Epithelial cell of proximal tubule (primary cell): ENCODE data around the gene MAG. TPM values are rescaled to one million over a fixed set of nuclear protein-coding genes. Genes with fewer than 3 reads are reported as not detected.

Source experiments
- DNase-seq: peaks from one replicate; pipeline ENCODE4 v3.0.0-alpha.2; 2011; ENCODE audit warnings: low read depth
- H3K4me3 ChIP-seq: 2 replicates; pipeline ENCODE4 v1.5.1; 2011; ENCODE audit warnings: low read depth, mild to moderate bottlenecking, low read length
- CTCF ChIP-seq: conservative IDR thresholded peaks from 2 replicates; pipeline ENCODE4 v1.5.1; 2012; ENCODE audit warnings: low read depth, mild to moderate bottlenecking, low read length
- total RNA-seq: library from RNA; depleted of rRNA; stranded (reverse); fragments of >200 nt; gene quantifications from 2 replicates; pipeline ENCODE4 v1.2.3, GENCODE V29; 2015

Gene MAG
- 3.8 TPM in 1 of 2 replicates, not detected in the other for total RNA-seq

GRCh38 chr19:35291916-35292315, at the start of gene MAG:
Gene MAG, plus strand, starts transcription at chr19:35292161. Its CDS starts 3,248 bp downstream, at chr19:35295409.
- no peak for TF ChIP-seq CTCF
- DNase-seq = no peak
- no peak within 1 kb of the TSS for H3K4me3 ChIP-seq

DNA sequence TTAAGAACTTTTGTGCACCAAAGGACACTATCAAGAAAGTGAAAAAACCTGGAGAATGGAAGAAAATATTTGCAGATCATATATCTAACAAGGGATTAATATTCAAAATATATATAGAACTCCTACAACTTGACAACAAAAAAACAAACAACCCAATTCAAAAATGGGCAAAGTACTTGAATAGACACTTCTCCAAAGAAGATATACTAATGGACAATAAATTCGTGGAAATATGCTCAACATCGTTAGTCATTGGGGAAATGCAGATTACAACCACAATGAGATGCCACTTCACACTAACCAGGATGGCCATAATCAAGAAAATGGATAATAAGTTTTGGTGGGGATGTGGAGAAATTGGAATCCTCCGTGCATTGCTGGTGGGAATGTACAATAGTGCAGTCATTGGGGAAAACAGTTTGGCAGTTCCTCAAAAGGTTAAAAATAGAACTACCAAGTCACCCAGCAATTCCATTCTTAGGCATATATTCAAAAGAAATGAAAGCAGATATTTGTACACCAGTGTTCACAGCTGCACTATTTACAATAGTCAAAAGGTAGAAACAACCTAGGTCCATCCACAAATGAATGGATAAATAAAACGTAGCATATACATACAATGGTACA, 45.4 kb upstream of the MAG start:
- no peak for DNase-seq
- H3K4me3 ChIP-seq = no peak overlapping the region
- no peak for TF ChIP-seq CTCF

DNA sequence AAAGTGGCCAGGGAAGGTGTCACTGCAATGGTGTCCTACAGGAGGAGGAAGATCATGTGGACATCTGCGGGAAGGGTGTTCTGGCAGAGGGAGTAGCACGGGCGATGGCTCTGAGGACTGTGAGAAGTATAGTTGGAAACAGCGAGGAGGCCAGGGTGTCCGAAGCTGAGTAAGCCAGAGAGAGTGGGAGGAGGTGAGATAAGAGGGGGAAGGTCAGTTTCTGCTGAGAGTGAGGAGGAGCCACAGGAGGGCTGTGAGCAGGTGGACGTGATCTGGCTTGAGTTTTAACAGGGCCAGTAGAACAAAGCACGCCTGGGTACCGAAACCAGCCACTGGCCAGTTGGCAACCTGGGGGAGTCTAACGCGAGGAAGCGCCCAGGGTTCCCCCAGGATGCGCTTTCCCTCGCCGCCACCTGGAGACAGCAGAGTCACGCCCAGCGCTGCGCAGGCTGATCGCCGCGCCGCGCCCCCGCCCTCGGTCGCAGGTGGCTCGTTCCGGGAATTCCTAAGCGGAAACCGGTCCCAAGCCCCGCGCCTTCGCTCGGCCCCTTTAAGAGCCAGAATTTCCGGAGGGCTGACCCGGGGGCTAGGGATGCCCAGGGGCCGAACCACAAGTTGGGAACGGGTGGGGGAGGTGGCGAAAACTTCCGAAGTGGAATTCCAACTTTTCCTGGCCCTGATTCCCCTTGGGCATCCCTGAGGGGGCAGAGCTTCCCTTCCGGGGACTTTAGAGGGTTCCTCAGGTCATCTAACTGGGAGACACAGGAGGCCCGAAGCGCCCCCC, 44.2 kb upstream of the MAG start:
- peak; percentile 44 for TF ChIP-seq CTCF
- H3K4me3 ChIP-seq = peak overlapping the region; percentile 91

GRCh38 chr19:35248310-35249145, 43.4 kb upstream of the MAG start, which contains the start of gene LSR:
Gene LSR, plus strand, starts transcription at chr19:35249002. Its CDS starts 21 bp downstream, at chr19:35249023.
- peak within 1 kb of the TSS; percentile 91 for H3K4me3 ChIP-seq
- peak; percentile 54 for DNase-seq
- TF ChIP-seq CTCF = no peak

More for the DNA sequence above, 44.2 kb upstream of the MAG start:
- DNase-seq = peak; percentile 57

DNA sequence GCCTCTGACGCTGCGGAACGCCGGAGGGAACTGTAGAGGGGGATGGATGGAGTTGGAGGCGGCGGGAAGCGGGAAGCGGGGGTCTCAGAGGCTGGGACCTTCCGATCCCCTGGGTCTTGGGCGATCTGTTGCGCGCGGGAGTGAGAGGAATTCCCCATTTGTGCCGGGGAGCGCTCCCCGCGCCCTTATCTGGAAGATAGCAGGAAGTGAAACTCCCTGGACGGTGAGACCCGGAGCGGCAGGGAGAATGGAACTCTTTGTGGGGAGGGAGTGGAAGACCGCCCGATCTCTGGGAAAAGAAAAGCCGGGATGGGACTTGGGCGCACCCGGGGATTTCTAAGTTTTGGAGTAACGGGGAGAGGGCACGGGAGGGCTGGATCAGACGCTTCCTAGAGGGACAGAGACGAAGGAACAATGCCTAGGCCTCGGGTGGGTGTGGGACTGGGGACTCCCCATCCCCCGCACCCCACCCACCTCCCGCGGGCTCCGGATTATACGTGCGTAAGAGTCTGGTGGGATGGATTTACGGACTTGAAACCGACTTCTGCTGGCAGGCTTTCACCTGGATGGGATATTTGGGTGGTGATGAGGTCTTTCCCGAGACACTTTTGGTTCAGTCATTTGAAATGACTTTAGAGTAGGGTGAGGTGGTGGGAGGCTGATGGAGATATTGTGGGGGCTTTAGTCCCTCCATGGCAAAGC, 42.7 kb upstream of the MAG start:
- H3K4me3 ChIP-seq = peak overlapping the region; percentile 91
- DNase-seq = no peak
- TF ChIP-seq CTCF = no peak
